NB4 (cell line): ENCODE results near the gene RAD18.
A peak's percentile ranks its signal among the peaks of the same experiment; 100 is the strongest.

Experiments
- DNase-seq: peaks from one replicate; pipeline ENCODE4 v3.0.0; 2010; ENCODE audit warnings: low read depth
- H3K4me3 ChIP-seq: one replicate; pipeline ENCODE4 v1.5.1; 2011; ENCODE audit warnings: mild to moderate bottlenecking, low read depth, low read length, moderate library complexity
- MYC ChIP-seq: IDR thresholded peaks from 2 replicates; pipeline ENCODE4 v1.6.1; 2011; ENCODE audit warnings: low read depth, low read length
- POLR2A ChIP-seq: IDR thresholded peaks from 2 replicates; pipeline ENCODE4 v1.6.1; 2011; ENCODE audit warnings: mild to moderate bottlenecking; ENCODE audit not compliant: insufficient read length; ENCODE audit errors: extremely low read depth
- TF ChIP-seq, protein P1 (sequence below): IDR thresholded peaks from one replicate; pipeline ENCODE4 v1.5.1; 2012; ENCODE audit warnings: low read depth, low read length
- TF ChIP-seq, protein P2 (sequence below): IDR thresholded peaks from 2 replicates; pipeline ENCODE4 v1.6.1; 2011; ENCODE audit warnings: low read depth, low read length

The RAD18 gene

DNA sequence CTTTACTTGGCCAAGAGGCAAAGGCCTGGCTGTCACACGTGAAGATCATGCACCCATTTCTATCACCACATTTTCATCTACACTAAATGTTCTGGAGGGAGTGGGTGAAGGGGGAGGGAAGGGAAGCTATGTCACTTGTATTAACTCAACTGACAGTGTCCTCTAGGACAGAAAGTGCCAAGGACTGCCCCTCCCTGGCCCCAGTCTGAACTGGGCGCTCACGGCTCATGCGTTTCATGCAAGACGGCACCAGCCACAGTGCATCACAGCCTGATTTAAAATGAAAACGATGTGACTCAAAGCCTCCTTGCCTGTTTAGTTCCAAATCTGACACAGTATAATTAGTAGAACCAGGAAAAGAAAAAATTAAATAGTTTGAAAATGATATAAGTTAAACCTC, 20.8 kb upstream of the RAD18 start:
- TF ChIP-seq, protein P1, sequence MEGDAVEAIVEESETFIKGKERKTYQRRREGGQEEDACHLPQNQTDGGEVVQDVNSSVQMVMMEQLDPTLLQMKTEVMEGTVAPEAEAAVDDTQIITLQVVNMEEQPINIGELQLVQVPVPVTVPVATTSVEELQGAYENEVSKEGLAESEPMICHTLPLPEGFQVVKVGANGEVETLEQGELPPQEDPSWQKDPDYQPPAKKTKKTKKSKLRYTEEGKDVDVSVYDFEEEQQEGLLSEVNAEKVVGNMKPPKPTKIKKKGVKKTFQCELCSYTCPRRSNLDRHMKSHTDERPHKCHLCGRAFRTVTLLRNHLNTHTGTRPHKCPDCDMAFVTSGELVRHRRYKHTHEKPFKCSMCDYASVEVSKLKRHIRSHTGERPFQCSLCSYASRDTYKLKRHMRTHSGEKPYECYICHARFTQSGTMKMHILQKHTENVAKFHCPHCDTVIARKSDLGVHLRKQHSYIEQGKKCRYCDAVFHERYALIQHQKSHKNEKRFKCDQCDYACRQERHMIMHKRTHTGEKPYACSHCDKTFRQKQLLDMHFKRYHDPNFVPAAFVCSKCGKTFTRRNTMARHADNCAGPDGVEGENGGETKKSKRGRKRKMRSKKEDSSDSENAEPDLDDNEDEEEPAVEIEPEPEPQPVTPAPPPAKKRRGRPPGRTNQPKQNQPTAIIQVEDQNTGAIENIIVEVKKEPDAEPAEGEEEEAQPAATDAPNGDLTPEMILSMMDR: no peak
- TF ChIP-seq, protein P2, sequence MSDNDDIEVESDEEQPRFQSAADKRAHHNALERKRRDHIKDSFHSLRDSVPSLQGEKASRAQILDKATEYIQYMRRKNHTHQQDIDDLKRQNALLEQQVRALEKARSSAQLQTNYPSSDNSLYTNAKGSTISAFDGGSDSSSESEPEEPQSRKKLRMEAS: no peak
- TF ChIP-seq MYC (no peak), POLR2A (no peak)
- H3K4me3 ChIP-seq: no peak overlapping the region
- DNase-seq: no peak

DNA sequence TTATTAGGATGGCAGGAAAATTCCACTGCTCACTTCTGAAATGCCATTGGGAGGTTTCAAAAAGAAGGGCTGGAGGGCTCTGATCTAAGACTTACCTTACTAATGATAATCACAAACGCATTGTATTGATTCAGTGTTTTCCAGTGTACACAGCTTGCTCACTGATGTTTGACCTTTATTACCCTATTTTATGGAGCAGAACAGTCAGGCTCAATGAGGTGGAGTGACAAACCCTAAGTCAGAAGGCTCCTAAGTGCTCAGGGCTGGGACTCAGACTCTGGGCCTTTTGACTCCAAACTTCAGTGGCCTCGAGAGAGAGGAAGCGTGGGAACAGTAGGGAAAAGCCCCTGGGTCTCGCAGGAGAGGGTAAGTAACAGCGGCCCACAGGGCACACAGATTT, 20.3 kb upstream of the RAD18 start:
- no peak overlapping the region for H3K4me3 ChIP-seq
- DNase-seq: no peak
- TF ChIP-seq, protein P1: no peak
- no peak for TF ChIP-seq MYC
- TF ChIP-seq, protein P2: no peak

DNA sequence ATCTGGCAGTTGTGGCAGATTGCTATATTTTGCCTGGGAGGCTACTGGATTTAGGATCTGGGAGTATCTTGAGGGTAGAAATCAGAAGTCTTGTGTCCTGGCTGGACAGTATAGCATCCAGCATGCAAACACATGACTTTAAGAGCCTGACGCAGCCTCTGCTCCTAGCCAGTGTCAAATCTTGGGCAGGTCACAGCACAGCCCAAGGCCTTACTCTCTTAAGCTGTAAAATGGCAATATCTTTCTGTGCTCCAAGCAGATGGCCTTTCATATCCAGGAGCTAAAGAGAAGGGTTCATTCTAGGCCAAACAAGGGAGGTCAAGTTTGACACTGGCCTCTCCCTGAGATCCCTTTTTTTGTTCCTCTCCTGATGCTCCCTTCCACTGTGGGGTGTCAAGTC, 19.8 kb upstream of the RAD18 start:
- DNase-seq: no peak
- TF ChIP-seq MYC (no peak), POLR2A (no peak)
- TF ChIP-seq, protein P1: no peak
- TF ChIP-seq, protein P2: no peak
- H3K4me3 ChIP-seq: no peak overlapping the region

DNA sequence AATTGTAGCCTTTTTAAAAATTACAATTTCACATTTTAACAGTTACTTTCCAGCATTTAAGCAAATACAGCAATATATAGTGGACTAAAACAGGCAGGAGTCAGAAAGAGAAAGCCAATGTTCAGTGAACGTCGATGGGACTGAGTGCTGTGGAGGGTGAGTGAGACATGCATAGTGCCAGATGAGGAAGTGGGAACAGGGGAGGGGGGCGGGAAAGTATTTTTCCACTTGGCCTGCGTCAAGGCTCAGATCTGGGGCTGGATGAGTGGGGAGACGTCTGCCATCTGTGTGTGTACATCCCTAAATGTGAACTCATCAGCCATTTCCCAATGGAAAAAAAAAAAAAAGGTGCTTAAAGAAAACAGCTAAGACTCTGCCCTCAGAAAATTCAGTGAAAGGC, 19.2 kb upstream of the RAD18 start:
- TF ChIP-seq, protein P1: no peak
- no peak for TF ChIP-seq POLR2A
- TF ChIP-seq MYC: no peak
- DNase-seq: peak; percentile 30
- H3K4me3 ChIP-seq: no peak overlapping the region

DNA sequence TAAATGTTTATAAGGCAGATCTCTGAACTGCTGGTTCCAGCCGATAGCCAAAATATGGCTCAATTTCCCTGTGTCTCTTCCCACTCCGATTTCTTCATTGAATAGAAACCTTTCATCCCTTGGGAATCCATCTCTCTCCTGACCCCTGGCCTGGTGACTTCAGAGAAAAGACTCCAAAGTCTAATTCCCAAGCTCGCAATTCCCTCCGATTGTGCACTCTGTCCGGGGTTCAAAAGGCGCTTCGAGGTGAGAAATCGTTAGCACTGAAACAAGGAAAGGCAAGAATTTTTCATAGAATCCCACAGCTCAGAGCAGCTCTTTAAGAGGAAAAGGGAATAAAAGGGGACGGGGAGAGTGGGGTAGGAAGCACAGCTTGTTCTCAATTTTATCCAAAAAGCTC, 18.4 kb upstream of the RAD18 start:
- H3K4me3 ChIP-seq: no peak overlapping the region

DNA sequence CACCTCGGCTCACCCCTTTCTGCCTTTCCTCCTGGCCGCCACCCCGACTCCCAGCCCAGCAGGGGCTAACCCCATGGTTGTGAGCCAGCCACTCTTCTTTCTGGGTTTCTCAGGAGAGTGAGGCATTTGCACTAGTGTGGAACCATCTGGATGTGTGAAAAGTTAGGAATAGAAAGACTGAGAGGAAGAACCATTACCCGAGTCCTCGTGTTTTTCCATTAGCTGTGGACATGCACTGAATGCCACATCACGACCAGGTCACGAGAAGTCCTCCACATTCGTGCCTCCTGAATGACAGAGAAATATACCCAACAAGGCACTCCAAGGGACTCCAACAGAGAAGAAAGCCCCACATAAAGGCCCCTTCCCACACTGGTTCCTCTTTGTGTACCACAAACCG, 18.0 kb upstream of the RAD18 start:
- TF ChIP-seq POLR2A (no peak), MYC (no peak)
- TF ChIP-seq, protein P2: no peak
- TF ChIP-seq, protein P1: no peak
- H3K4me3 ChIP-seq: no peak overlapping the region
- DNase-seq: no peak

More for the DNA sequence above, 18.4 kb upstream of the RAD18 start:
- DNase-seq: no peak
- TF ChIP-seq, protein P2: no peak
- TF ChIP-seq, protein P1: no peak
- no peak for TF ChIP-seq MYC
- TF ChIP-seq POLR2A: no peak
